Calu3 (cell line): Measurements from ENCODE around the gene KCNH2. TPM values are rescaled to one million over a fixed set of nuclear protein-coding genes. Genes with fewer than 3 reads are reported as not detected.

Source experiments
- BruUV-seq: library from RNA; stranded (reverse); fragments of 400-500 nt; replicated peaks from 2 replicates; lab custom pipeline; 2021; lab: Mats Ljungman, UMichigan
- CTCF ChIA-PET: fragments of 300-600 bp; sonication (Branson Sonifier 250); formaldehyde crosslinking; loops from one replicate; lab custom pipeline; 2022; ENCODE audit warnings: antibody characterized with exemption; lab: Charles Lee
- DNase-seq: peaks from one replicate; pipeline ENCODE4 v3.0.0; 2022
- H3K27ac Mint-ChIP-seq: one replicate; pipeline ENCODE4 v1.8.0; 2022; ENCODE audit warnings: mixed read lengths; ENCODE audit not compliant: unreplicated experiment
- H3K27me3 Mint-ChIP-seq: one replicate; pipeline ENCODE4 v1.8.0; 2022; ENCODE audit warnings: mixed read lengths; ENCODE audit not compliant: unreplicated experiment
- H3K36me3 Mint-ChIP-seq: one replicate; pipeline ENCODE4 v1.8.0; 2022; ENCODE audit warnings: mild to moderate bottlenecking, moderate library complexity, mixed read lengths; ENCODE audit not compliant: insufficient read depth, unreplicated experiment
- H3K4me1 Mint-ChIP-seq: one replicate; pipeline ENCODE4 v1.8.0; 2022; ENCODE audit warnings: mild to moderate bottlenecking, low read depth, mixed read lengths; ENCODE audit not compliant: unreplicated experiment
- H3K4me3 Mint-ChIP-seq: one replicate; pipeline ENCODE4 v1.8.0; 2022; ENCODE audit warnings: mild to moderate bottlenecking, low read depth, moderate library complexity, mixed read lengths; ENCODE audit not compliant: unreplicated experiment
- H3K9me3 Mint-ChIP-seq: one replicate; pipeline ENCODE4 v1.8.0; 2022; ENCODE audit warnings: low read depth, mixed read lengths; ENCODE audit not compliant: unreplicated experiment
- CTCF ChIP-seq: fragments of 200-600 bp; IDR thresholded peaks from one replicate; pipeline ENCODE4 v1.8.0; 2022; ENCODE audit warnings: antibody characterized with exemption; ENCODE audit not compliant: unreplicated experiment
- intact Hi-C: fragments of 100-400 bp; cut with micrococcal nuclease; formaldehyde crosslinking; loops from one replicate; pipeline ENCODE4 v1.10.0; 2022; ENCODE audit not compliant: unreplicated experiment
- total RNA-seq: library from RNA; stranded (reverse); gene quantifications from 2 replicates; pipeline ENCODE4 v1.2.3, GENCODE V29; 2022

The KCNH2 gene
- total RNA-seq, 1 experiment from 2014 or later = 0.45 TPM

- Mint-ChIP-seq H3K27ac (no peak overlapping the region), H3K27me3 (peaks cover 90% of the 10 kb centered on the region), H3K4me1 (no peaks in the 10 kb centered on the region), H3K36me3 (no peaks in the 10 kb centered on the region), H3K4me3 (no peak overlapping the region), H3K9me3 (no peaks in the 10 kb centered on the region)
- DNase-seq = no peak
- BruUV-seq = no TSS peak
- intact Hi-C loops = no loop called here
- CTCF ChIA-PET = no interaction called here
- TF ChIP-seq CTCF = no peak
Measured at GRCh38 chr7:150958062-150958552, 20.0 kb downstream of the KCNH2 start.

- Mint-ChIP-seq H3K4me3 (no peak overlapping the region), H3K4me1 (no peaks in the 10 kb centered on the region)
- TF ChIP-seq CTCF = no peak
Measured at GRCh38 chr7:150957133-150958020, 20.7 kb downstream of the KCNH2 start.

GRCh38 chr7:150956395-150957132 lies 21.6 kb downstream of the KCNH2 start:
- CTCF ChIA-PET = no interaction called here
- no peak overlapping the region for H3K4me3 Mint-ChIP-seq
- H3K36me3 Mint-ChIP-seq = no peaks in the 10 kb centered on the region
- H3K27me3 Mint-ChIP-seq = peaks cover 93% of the 10 kb centered on the region
- H3K27ac Mint-ChIP-seq = no peak overlapping the region
- no peak for DNase-seq
- no peaks in the 10 kb centered on the region for H3K9me3 Mint-ChIP-seq
- H3K4me1 Mint-ChIP-seq = no peaks in the 10 kb centered on the region
- intact Hi-C loops = no loop called here
- no peak for TF ChIP-seq CTCF
- no TSS peak for BruUV-seq

More at GRCh38 chr7:150957133-150958020, 20.7 kb downstream of the KCNH2 start:
- Mint-ChIP-seq H3K27me3 (peaks cover 90% of the 10 kb centered on the region), H3K9me3 (no peaks in the 10 kb centered on the region), H3K36me3 (no peaks in the 10 kb centered on the region), H3K27ac (no peak overlapping the region)
- CTCF ChIA-PET = no interaction called here
- no peak for DNase-seq
- no TSS peak for BruUV-seq
- intact Hi-C loops = no loop called here

GRCh38 chr7:150955519-150956394 lies 22.4 kb downstream of the KCNH2 start:
- CTCF ChIA-PET = no interaction called here
- no peaks in the 10 kb centered on the region for H3K4me1 Mint-ChIP-seq
- intact Hi-C loops = no loop called here
- DNase-seq = no peak
- no peak for TF ChIP-seq CTCF
- H3K36me3 Mint-ChIP-seq = no peaks in the 10 kb centered on the region
- no TSS peak for BruUV-seq
- H3K27me3 Mint-ChIP-seq = peaks cover 96% of the 10 kb centered on the region
- H3K9me3 Mint-ChIP-seq = no peaks in the 10 kb centered on the region
- no peak overlapping the region for H3K27ac Mint-ChIP-seq
- H3K4me3 Mint-ChIP-seq = no peak overlapping the region
